ENCODE results near the gene CHMP6.

- no peak for TF ChIP-seq CTCF (IDR thresholded peaks at IDR 0.05 in 8 of 11, conservative IDR thresholded peaks at IDR 0.05 in 3 of 11)
- no peak for TF ChIP-seq POLR2A (IDR thresholded peaks at IDR 0.05)
Measured at GRCh38 chr17:81020767-81021497, 29.3 kb downstream of the CHMP6 start.
